WTC11 (cell line): ENCODE data around the gene JSRP1. TPM values are rescaled to one million over a fixed set of nuclear protein-coding genes. Genes with fewer than 3 reads are reported as not detected.
A peak's percentile ranks its signal among the peaks of the same experiment; 100 is the strongest.

Source experiments
- ATAC-seq: fragments of 200-7000 bp; cut with Tn5 transposase; 2 replicates; pipeline ENCODE4 v1.10.0; 2021; ENCODE audit warnings: mild to moderate bottlenecking, moderate library complexity
- CTCF ChIA-PET: fragments of 300-600 bp; sonication (Branson Sonifier 250); formaldehyde crosslinking; loops from one replicate; lab custom pipeline; 2021; ENCODE audit warnings: antibody characterized with exemption; lab: Charles Lee
- POLR2A ChIA-PET: fragments of 350-600 bp; sonication (Branson Sonifier 250); formaldehyde crosslinking; loops from one replicate; lab custom pipeline; 2021; ENCODE audit warnings: antibody characterized with exemption; lab: Charles Lee
- DNase-seq: peaks from one replicate; pipeline ENCODE4 v3.0.0; 2021; ENCODE audit warnings: low spot score
- H3K27ac Mint-ChIP-seq: 2 replicates; pipeline ENCODE4 v1.8.0; 2021; ENCODE audit warnings: mixed read lengths
- H3K27me3 Mint-ChIP-seq: 2 replicates; pipeline ENCODE4 v1.8.0; 2021; ENCODE audit warnings: low read depth, mild to moderate bottlenecking, moderate library complexity, mixed read lengths
- H3K36me3 Mint-ChIP-seq: 2 replicates; pipeline ENCODE4 v1.8.0; 2021; ENCODE audit warnings: mixed read lengths
- H3K4me1 Mint-ChIP-seq: 2 replicates; pipeline ENCODE4 v1.8.0; 2022; ENCODE audit warnings: mixed read lengths
- H3K4me3 Mint-ChIP-seq: 2 replicates; pipeline ENCODE4 v1.8.0; 2021; ENCODE audit warnings: mild to moderate bottlenecking, moderate library complexity, mixed read lengths
- H3K9me3 Mint-ChIP-seq: 2 replicates; pipeline ENCODE4 v1.8.0; 2021; ENCODE audit warnings: mixed read lengths
- ATF1 ChIP-seq: sonication (generic); formaldehyde crosslinking; IDR thresholded peaks from 2 replicates; pipeline ENCODE4 v1.8.1; 2023; ENCODE audit warnings: mild to moderate bottlenecking, moderate library complexity, missing genetic modification reagents
- CBFB ChIP-seq: sonication (generic); formaldehyde crosslinking; IDR thresholded peaks from 2 replicates; pipeline ENCODE4 v1.8.1; 2022; ENCODE audit warnings: mild to moderate bottlenecking, low read depth, missing genetic modification reagents
- CREB1 ChIP-seq: sonication (generic); formaldehyde crosslinking; IDR thresholded peaks from 2 replicates; pipeline ENCODE4 v1.8.0; 2023; ENCODE audit warnings: mild to moderate bottlenecking, missing genetic modification reagents
- CREM ChIP-seq: sonication (generic); formaldehyde crosslinking; IDR thresholded peaks from 2 replicates; pipeline ENCODE4 v1.8.1; 2022; ENCODE audit warnings: mild to moderate bottlenecking, missing genetic modification reagents, moderate library complexity
- ETV6 ChIP-seq: sonication (generic); formaldehyde crosslinking; IDR thresholded peaks from 2 replicates; pipeline ENCODE4 v1.8.1; 2022; ENCODE audit warnings: mild to moderate bottlenecking, missing genetic modification reagents
- FOXP1 ChIP-seq: sonication (generic); formaldehyde crosslinking; IDR thresholded peaks from 2 replicates; pipeline ENCODE4 v1.8.0; 2022; ENCODE audit warnings: missing genetic modification reagents, mild to moderate bottlenecking, moderate library complexity, borderline replicate concordance
- GRHL2 ChIP-seq: fragments of 250-450 bp; sonication (Bioruptor Pico); IDR thresholded peaks from 2 replicates; pipeline ENCODE4 v1.8.0; 2022; ENCODE audit warnings: mild to moderate bottlenecking, moderate library complexity; ENCODE audit not compliant: insufficient replicate concordance, severe bottlenecking
- JAZF1 ChIP-seq: fragments of 250-450 bp; sonication (Bioruptor Pico); IDR thresholded peaks from 2 replicates; pipeline ENCODE4 v1.9.0; 2021; ENCODE audit warnings: moderate library complexity, mild to moderate bottlenecking, inconsistent platforms
- KAT7 ChIP-seq: sonication (generic); formaldehyde crosslinking; IDR thresholded peaks from 2 replicates; pipeline ENCODE4 v1.8.1; 2023; ENCODE audit warnings: missing genetic modification reagents, mild to moderate bottlenecking, borderline replicate concordance
- SP1 ChIP-seq: sonication (generic); formaldehyde crosslinking; conservative IDR thresholded peaks from 2 replicates; pipeline ENCODE4 v1.8.1; 2022; ENCODE audit warnings: missing genetic modification reagents
- TCF7 ChIP-seq: sonication (generic); formaldehyde crosslinking; IDR thresholded peaks from 2 replicates; pipeline ENCODE4 v1.8.0; 2022; ENCODE audit warnings: mild to moderate bottlenecking, low read depth, missing genetic modification reagents, moderate library complexity
- TEAD4 ChIP-seq: sonication (generic); formaldehyde crosslinking; IDR thresholded peaks from 2 replicates; pipeline ENCODE4 v1.8.0; 2022; ENCODE audit warnings: mild to moderate bottlenecking, missing genetic modification reagents
- TP53 ChIP-seq: sonication (generic); formaldehyde crosslinking; IDR thresholded peaks from 2 replicates; pipeline ENCODE4 v1.8.1; 2023; ENCODE audit warnings: mild to moderate bottlenecking, missing genetic modification reagents
- ZNF423 ChIP-seq: fragments of 250-450 bp; sonication (Bioruptor Pico); IDR thresholded peaks from 2 replicates; pipeline ENCODE4 v2.1.2; 2022; ENCODE audit warnings: mild to moderate bottlenecking, moderate library complexity
- total RNA-seq: library from RNA; stranded (reverse); gene quantifications from 3 replicates; pipeline ENCODE4 v1.2.3, GENCODE V29; 2021
- TF ChIP-seq, protein P1 (sequence below): sonication (generic); formaldehyde crosslinking; IDR thresholded peaks from 2 replicates; pipeline ENCODE4 v1.8.1; 2022; ENCODE audit warnings: mild to moderate bottlenecking, missing genetic modification reagents, moderate library complexity, borderline replicate concordance
- TF ChIP-seq, protein P2 (sequence below): fragments of 200-600 bp; IDR thresholded peaks from 2 replicates; pipeline ENCODE4 v1.8.0; 2022; ENCODE audit warnings: antibody characterized with exemption
- TF ChIP-seq, protein P3 (sequence below): sonication (generic); formaldehyde crosslinking; IDR thresholded peaks from 2 replicates; pipeline ENCODE4 v1.8.0; 2022; ENCODE audit warnings: mild to moderate bottlenecking, missing genetic modification reagents
- TF ChIP-seq, protein P4 (sequence below): sonication (generic); formaldehyde crosslinking; IDR thresholded peaks from 2 replicates; pipeline ENCODE4 v1.8.0; 2022; ENCODE audit warnings: mild to moderate bottlenecking, missing genetic modification reagents
- TF ChIP-seq, protein P5 (sequence below): fragments of 250-450 bp; sonication (Bioruptor Pico); IDR thresholded peaks from 2 replicates; pipeline ENCODE4 v2.1.2; 2022; ENCODE audit warnings: mild to moderate bottlenecking, moderate library complexity
- TF ChIP-seq, protein P6 (sequence below): sonication (generic); formaldehyde crosslinking; IDR thresholded peaks from 2 replicates; pipeline ENCODE4 v1.8.1; 2023; ENCODE audit warnings: mild to moderate bottlenecking, missing genetic modification reagents, moderate library complexity
- TF ChIP-seq, protein P7 (sequence below): sonication (generic); formaldehyde crosslinking; IDR thresholded peaks from 2 replicates; pipeline ENCODE4 v1.8.0; 2023; ENCODE audit warnings: mild to moderate bottlenecking, missing genetic modification reagents

JSRP1 gene
- total RNA-seq, 1 experiment from 2014 or later: 0.33 TPM

DNA sequence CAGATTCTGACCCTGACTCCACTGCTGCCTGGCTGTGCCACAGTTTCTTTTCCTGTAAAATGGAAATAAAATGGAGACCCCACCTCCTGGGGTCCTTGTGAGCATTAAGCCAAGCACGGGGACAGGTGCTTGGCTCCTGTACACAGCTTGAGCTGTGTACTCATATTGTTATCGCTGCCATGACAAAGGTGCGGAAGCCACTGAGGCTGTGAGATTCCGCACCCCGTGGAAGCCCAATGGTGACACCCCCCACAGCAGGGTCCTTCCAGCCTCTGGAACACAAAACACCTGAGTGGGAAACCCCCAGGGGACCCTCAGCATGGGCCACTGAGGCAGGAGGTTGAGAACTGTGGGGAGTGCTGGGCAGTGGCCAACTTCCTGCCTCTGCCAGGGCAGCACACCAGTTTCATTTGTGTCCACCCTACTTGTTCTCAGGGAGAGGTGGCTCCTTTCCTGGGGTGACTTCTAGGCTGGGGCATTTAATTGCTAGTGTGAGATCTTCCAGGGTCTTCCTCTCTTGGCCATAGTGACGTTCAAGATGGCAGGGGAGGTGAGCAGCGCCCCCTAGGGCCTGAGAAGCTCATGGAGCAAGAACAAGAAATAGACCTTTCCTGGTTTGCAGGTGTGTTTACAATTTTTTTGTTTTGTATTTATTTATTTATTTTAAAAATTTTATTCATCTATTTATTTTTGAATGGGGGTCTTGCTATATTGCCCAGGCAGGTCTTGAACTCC, 5.4 kb upstream of the JSRP1 start:
- H3K27me3 Mint-ChIP-seq: peaks cover 4% of the 10 kb centered on the region; the same call in 1 of the 2 replicates
- H3K4me1 Mint-ChIP-seq: 0 out of 2 replicates have a peak, but pooled peaks cover 2% of the 10 kb centered on the region
- DNase-seq: peak; percentile 74
- POLR2A ChIA-PET: interaction anchor here (0.8 to 1.0 kb wide), 2 partner anchors 10 kb away, joined by 3 read pairs; no protein-coding TSS in a partner anchor
- no peak overlapping the region for H3K27ac Mint-ChIP-seq
- ATAC-seq: peak; percentile 68
- no peaks in the 10 kb centered on the region for H3K9me3 Mint-ChIP-seq
- no peaks in the 10 kb centered on the region for H3K36me3 Mint-ChIP-seq
- H3K4me3 Mint-ChIP-seq: no peak overlapping the region
- CTCF ChIA-PET: interaction anchor here (0.6 to 2.8 kb wide), 34 partner anchors 9 to 435 kb away, joined by 3 to 33 read pairs (median 5); partner anchors contain the start of genes AMH, AP3D1, LSM7 and PLEKHJ1
- TF ChIP-seq, protein P1, sequence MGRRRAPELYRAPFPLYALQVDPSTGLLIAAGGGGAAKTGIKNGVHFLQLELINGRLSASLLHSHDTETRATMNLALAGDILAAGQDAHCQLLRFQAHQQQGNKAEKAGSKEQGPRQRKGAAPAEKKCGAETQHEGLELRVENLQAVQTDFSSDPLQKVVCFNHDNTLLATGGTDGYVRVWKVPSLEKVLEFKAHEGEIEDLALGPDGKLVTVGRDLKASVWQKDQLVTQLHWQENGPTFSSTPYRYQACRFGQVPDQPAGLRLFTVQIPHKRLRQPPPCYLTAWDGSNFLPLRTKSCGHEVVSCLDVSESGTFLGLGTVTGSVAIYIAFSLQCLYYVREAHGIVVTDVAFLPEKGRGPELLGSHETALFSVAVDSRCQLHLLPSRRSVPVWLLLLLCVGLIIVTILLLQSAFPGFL (CRISPR knock-in tag): no peak
- TF ChIP-seq, protein P2, sequence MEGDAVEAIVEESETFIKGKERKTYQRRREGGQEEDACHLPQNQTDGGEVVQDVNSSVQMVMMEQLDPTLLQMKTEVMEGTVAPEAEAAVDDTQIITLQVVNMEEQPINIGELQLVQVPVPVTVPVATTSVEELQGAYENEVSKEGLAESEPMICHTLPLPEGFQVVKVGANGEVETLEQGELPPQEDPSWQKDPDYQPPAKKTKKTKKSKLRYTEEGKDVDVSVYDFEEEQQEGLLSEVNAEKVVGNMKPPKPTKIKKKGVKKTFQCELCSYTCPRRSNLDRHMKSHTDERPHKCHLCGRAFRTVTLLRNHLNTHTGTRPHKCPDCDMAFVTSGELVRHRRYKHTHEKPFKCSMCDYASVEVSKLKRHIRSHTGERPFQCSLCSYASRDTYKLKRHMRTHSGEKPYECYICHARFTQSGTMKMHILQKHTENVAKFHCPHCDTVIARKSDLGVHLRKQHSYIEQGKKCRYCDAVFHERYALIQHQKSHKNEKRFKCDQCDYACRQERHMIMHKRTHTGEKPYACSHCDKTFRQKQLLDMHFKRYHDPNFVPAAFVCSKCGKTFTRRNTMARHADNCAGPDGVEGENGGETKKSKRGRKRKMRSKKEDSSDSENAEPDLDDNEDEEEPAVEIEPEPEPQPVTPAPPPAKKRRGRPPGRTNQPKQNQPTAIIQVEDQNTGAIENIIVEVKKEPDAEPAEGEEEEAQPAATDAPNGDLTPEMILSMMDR: peak; percentile 75; the same call in 1 of the 2 replicates
- TF ChIP-seq, all 79 proteins: peak for 1

DNA sequence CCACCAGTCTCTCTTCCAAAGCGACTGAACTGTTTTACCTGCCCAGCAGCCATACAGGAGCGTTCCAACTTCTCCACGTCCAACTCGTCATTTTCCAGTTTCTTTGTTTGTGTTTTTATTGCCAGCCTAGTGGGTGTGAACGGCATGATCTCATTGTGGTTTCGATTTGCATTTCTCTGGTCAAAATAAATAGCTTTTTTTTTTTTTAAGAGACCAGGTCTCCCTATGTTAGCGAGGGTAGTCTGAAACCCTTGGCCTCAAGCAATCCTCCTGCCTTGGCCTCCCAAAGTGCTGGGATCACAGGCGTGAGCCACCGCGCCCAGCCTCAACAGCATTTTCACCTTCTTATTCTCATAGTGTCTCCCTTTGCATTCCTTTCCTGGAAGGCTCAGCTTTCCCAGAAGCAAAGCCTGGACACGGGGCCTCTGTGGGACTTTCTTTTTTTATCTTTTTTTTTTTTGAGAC, 4.2 kb upstream of the JSRP1 start:
- H3K27ac Mint-ChIP-seq: no peak overlapping the region

DNA sequence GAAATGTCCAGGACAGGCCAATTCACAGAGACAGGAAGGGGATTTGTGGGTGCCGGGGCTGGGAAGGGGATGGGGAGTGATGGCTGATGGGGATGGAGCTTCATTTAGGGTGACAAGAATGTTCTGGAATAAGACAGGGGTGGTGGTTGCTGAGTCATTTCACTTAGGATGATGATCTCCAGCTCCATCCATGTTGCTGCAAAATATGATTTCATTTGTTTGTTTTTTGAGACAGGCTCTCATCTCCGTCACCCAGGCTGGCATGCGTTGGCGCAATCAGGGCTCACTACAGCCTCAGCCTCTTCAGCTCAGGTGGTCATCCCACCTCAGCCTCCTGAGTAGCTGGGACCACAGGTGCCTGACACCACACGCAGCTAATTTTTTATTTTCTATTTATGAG, 3.1 kb upstream of the JSRP1 start:
- Mint-ChIP-seq H3K4me1 (no peaks in the 10 kb centered on the region), H3K27me3 (peaks cover 4% of the 10 kb centered on the region), H3K4me3 (no peak overlapping the region), H3K27ac (no peak overlapping the region), H3K9me3 (no peaks in the 10 kb centered on the region), H3K36me3 (no peaks in the 10 kb centered on the region)
- CTCF ChIA-PET: interaction anchor here (0.7 to 2.0 kb wide), 5 partner anchors 13 to 329 kb away, joined by 3 to 6 read pairs (median 4); partner anchors contain the start of gene LSM7
- no peak for DNase-seq
- no peak for ATAC-seq
- POLR2A ChIA-PET: no interaction called here
- TF ChIP-seq GRHL2 (CRISPR knock-in tag) (no peak), ZNF423 (CRISPR knock-in tag) (no peak), TCF7 (no peak)
- TF ChIP-seq, protein P1 (CRISPR knock-in tag): no peak
- TF ChIP-seq, protein P3, sequence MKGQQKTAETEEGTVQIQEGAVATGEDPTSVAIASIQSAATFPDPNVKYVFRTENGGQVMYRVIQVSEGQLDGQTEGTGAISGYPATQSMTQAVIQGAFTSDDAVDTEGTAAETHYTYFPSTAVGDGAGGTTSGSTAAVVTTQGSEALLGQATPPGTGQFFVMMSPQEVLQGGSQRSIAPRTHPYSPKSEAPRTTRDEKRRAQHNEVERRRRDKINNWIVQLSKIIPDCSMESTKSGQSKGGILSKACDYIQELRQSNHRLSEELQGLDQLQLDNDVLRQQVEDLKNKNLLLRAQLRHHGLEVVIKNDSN: no peak
- TF ChIP-seq, protein P4, sequence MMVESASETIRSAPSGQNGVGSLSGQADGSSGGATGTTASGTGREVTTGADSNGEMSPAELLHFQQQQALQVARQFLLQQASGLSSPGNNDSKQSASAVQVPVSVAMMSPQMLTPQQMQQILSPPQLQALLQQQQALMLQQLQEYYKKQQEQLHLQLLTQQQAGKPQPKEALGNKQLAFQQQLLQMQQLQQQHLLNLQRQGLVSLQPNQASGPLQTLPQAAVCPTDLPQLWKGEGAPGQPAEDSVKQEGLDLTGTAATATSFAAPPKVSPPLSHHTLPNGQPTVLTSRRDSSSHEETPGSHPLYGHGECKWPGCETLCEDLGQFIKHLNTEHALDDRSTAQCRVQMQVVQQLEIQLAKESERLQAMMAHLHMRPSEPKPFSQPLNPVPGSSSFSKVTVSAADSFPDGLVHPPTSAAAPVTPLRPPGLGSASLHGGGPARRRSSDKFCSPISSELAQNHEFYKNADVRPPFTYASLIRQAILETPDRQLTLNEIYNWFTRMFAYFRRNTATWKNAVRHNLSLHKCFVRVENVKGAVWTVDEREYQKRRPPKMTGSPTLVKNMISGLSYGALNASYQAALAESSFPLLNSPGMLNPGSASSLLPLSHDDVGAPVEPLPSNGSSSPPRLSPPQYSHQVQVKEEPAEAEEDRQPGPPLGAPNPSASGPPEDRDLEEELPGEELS (CRISPR knock-in tag): no peak

More for the DNA sequence above, 4.2 kb upstream of the JSRP1 start:
- ChIA-PET CTCF (interaction anchor here (0.9 to 2.8 kb wide), 6 partner anchors 8 to 330 kb away, joined by 3 to 33 read pairs (median 8); partner anchors contain the start of gene PLEKHJ1), POLR2A (no interaction called here)
- no peaks in the 10 kb centered on the region for H3K36me3 Mint-ChIP-seq
- no peaks in the 10 kb centered on the region for H3K4me1 Mint-ChIP-seq
- TF ChIP-seq TEAD4 (CRISPR knock-in tag) (no peak), ATF1 (CRISPR knock-in tag) (no peak), CREB1 (no peak), JAZF1 (no peak), FOXP1 (CRISPR knock-in tag) (no peak), ETV6 (CRISPR knock-in tag) (no peak), KAT7 (CRISPR knock-in tag) (no peak), SP1 (CRISPR knock-in tag) (no peak), CBFB (CRISPR knock-in tag) (no peak), TP53 (CRISPR knock-in tag) (no peak), CREM (CRISPR knock-in tag) (no peak)
- TF ChIP-seq, protein P5, sequence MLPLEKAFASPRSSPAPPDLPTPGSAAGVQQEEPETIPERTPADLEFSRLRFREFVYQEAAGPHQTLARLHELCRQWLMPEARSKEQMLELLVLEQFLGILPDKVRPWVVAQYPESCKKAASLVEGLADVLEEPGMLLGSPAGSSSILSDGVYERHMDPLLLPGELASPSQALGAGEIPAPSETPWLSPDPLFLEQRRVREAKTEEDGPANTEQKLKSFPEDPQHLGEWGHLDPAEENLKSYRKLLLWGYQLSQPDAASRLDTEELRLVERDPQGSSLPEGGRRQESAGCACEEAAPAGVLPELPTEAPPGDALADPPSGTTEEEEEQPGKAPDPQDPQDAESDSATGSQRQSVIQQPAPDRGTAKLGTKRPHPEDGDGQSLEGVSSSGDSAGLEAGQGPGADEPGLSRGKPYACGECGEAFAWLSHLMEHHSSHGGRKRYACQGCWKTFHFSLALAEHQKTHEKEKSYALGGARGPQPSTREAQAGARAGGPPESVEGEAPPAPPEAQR (CRISPR knock-in tag): no peak
- TF ChIP-seq, protein P6, sequence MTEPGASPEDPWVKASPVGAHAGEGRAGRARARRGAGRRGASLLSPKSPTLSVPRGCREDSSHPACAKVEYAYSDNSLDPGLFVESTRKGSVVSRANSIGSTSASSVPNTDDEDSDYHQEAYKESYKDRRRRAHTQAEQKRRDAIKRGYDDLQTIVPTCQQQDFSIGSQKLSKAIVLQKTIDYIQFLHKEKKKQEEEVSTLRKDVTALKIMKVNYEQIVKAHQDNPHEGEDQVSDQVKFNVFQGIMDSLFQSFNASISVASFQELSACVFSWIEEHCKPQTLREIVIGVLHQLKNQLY: no peak
- TF ChIP-seq, protein P7, sequence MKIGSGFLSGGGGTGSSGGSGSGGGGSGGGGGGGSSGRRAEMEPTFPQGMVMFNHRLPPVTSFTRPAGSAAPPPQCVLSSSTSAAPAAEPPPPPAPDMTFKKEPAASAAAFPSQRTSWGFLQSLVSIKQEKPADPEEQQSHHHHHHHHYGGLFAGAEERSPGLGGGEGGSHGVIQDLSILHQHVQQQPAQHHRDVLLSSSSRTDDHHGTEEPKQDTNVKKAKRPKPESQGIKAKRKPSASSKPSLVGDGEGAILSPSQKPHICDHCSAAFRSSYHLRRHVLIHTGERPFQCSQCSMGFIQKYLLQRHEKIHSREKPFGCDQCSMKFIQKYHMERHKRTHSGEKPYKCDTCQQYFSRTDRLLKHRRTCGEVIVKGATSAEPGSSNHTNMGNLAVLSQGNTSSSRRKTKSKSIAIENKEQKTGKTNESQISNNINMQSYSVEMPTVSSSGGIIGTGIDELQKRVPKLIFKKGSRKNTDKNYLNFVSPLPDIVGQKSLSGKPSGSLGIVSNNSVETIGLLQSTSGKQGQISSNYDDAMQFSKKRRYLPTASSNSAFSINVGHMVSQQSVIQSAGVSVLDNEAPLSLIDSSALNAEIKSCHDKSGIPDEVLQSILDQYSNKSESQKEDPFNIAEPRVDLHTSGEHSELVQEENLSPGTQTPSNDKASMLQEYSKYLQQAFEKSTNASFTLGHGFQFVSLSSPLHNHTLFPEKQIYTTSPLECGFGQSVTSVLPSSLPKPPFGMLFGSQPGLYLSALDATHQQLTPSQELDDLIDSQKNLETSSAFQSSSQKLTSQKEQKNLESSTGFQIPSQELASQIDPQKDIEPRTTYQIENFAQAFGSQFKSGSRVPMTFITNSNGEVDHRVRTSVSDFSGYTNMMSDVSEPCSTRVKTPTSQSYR (CRISPR knock-in tag): no peak
- peaks cover 4% of the 10 kb centered on the region; the same call in 1 of the 2 replicates for H3K27me3 Mint-ChIP-seq
- no peak overlapping the region for H3K4me3 Mint-ChIP-seq
- no peak for DNase-seq
- ATAC-seq: no peak
- no peaks in the 10 kb centered on the region for H3K9me3 Mint-ChIP-seq
